Measurements from ENCODE around the gene SIK3. TPM values are rescaled to one million over a fixed set of nuclear protein-coding genes. Genes with fewer than 3 reads are reported as not detected.

The SIK3 gene
- total and polyA plus RNA-seq, 2 experiments from 2014 or later: 29.1 to 58.5 TPM

GRCh38 chr11:117068303-117068860 is 29.8 kb downstream of the SIK3 start:
- no peak for DNase-seq (ENCODE audit: low read depth in 1 of 2, low spot score in 1 of 2)
- no peak for TF ChIP-seq CTCF (IDR thresholded peaks at IDR 0.05; ENCODE audit: low read depth, low read length)
- Histone ChIP-seq H3K4me1 (ENCODE audit: low read depth) (peaks cover 21% of the 10 kb centered on the region), H3K9me3 (ENCODE audit: low read depth) (no peaks in the 10 kb centered on the region), H3K27me3 (no peaks in the 10 kb centered on the region), H3K27ac (no peak overlapping the region), H3K36me3 (no peaks in the 10 kb centered on the region), H3K4me3 (no peak overlapping the region)

DNA sequence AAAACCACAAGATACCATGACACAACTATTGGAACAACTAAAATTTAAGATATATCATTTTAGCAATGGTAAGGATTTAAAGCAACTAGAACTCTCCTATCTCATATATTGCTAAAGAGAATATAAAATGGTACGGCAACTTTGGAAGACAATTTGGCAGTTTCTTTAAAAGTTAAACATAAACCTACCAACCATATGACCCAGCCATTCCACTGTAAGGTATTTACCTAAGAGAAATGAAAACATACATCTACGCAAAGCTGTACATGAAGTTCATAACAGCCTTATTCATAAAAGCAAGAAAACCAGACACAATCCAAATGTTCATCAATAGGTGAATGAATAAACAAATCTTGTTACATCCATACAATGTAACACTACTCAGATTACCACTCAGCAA is 31.3 kb downstream of the SIK3 start:
- Histone ChIP-seq H3K9me3 (ENCODE audit: low read depth) (no peaks in the 10 kb centered on the region), H3K4me3 (no peak overlapping the region), H3K36me3 (no peaks in the 10 kb centered on the region), H3K27me3 (no peaks in the 10 kb centered on the region), H3K27ac (no peak overlapping the region), H3K4me1 (ENCODE audit: low read depth) (peaks cover 21% of the 10 kb centered on the region)
- TF ChIP-seq CTCF (IDR thresholded peaks at IDR 0.05; ENCODE audit: low read depth, low read length): no peak
- no peak for DNase-seq (ENCODE audit: low read depth in 1 of 2, low spot score in 1 of 2)

DNA sequence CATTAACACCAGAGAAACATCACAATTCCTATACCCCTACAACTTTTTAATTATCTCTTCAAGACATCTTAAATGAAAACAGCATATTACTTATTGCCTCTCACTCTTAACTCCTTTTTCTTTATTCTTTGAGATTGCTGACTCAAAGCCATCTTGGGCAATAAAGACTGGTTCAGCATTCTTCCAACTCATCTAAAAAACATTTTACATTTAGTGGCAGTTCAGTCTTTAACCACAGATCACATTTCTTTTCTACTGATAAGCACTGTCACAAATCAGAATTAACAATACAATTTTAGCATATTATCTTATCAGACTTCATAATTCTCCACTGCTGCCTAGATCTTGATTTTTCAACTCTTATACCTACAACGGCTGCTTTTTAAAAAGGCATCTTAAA is 34.0 kb downstream of the SIK3 start:
- DNase-seq (ENCODE audit: low read depth in 1 of 2, low spot score in 1 of 2): peak in 1 of 2 donors; percentile 59
- Histone ChIP-seq H3K27ac (peak overlapping the region; percentile 22), H3K27me3 (no peaks in the 10 kb centered on the region), H3K36me3 (no peaks in the 10 kb centered on the region), H3K4me3 (no peak overlapping the region), H3K4me1 (ENCODE audit: low read depth) (peaks cover 11% of the 10 kb centered on the region), H3K9me3 (ENCODE audit: low read depth) (no peaks in the 10 kb centered on the region)
- TF ChIP-seq CTCF (IDR thresholded peaks at IDR 0.05; ENCODE audit: low read depth, low read length): no peak

DNA sequence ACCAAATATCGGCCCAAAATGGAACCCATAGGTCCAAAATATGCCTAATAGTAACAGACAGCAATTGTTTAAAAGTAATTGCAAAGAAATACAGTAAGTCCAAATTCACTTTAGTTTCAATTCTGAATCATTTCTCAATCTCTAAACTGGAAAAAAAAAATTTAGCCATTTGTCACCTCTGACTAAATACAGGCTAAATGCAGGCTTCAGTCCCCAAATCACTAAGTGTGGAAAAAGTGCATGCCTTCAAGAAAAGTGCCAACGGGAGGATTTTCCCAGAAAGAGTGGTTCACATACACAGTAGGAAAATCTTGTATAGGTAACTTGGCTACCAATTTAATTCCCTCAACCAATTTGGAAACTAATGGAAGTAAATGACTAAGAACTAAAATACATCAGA is 35.7 kb downstream of the SIK3 start:
- no peak overlapping the region for H3K27ac ChIP-seq
- H3K4me3 ChIP-seq: no peak overlapping the region
- DNase-seq (ENCODE audit: low read depth in 1 of 2, low spot score in 1 of 2): no peak
- H3K4me1 ChIP-seq (ENCODE audit: low read depth): peaks cover 9% of the 10 kb centered on the region
- TF ChIP-seq CTCF (IDR thresholded peaks at IDR 0.05; ENCODE audit: low read depth, low read length): no peak
- no peaks in the 10 kb centered on the region for H3K27me3 ChIP-seq
- H3K36me3 ChIP-seq: no peaks in the 10 kb centered on the region
- H3K9me3 ChIP-seq (ENCODE audit: low read depth): no peaks in the 10 kb centered on the region

- Histone ChIP-seq H3K4me1 (ENCODE audit: low read depth) (peaks cover 9% of the 10 kb centered on the region), H3K9me3 (ENCODE audit: low read depth) (no peaks in the 10 kb centered on the region), H3K27ac (no peak overlapping the region), H3K36me3 (no peaks in the 10 kb centered on the region), H3K4me3 (no peak overlapping the region), H3K27me3 (no peaks in the 10 kb centered on the region)
- no peak for DNase-seq (ENCODE audit: low read depth in 1 of 2, low spot score in 1 of 2)
- TF ChIP-seq CTCF (IDR thresholded peaks at IDR 0.05; ENCODE audit: low read depth, low read length): no peak
Measured at GRCh38 chr11:117061256-117061655, 37.0 kb downstream of the SIK3 start.

All from cardiac muscle cell (in vitro differentiated cells and primary cell).